ENCODE results near the gene CEP85. TPM values are rescaled to one million over a fixed set of nuclear protein-coding genes. Genes with fewer than 3 reads are reported as not detected.

Gene CEP85
- total RNA-seq, 1 experiment from 2014 or later = 38.6 TPM

DNA sequence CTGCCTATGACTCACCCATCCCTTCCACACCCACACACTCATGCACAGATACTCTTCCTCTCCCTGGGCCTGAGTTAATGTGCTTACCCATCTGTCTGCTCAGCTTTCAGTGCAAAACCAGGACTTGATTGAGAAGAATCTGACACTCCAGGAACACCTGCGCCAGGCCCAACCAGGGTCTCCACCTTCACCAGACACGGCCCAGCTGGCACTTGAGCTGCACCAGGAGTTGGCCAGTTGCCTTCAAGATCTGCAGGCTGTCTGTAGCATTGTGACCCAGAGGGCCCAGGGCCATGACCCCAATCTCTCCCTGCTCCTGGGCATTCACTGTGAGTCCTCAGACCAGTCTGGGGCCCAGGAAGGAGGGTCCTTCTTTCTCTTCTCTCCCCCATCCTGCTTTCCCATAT is 42.4 kb downstream of the CEP85 start:
- Histone ChIP-seq H4K20me1 (ENCODE audit: control insufficient read depth, insufficient read depth, insufficient read length) (no peaks in the 10 kb centered on the region), H3K56ac (ENCODE audit: insufficient read length, low read depth, low read length) (no peak overlapping the region), H3K23me2 (ENCODE audit: insufficient read length, low read depth, low read length, poor library complexity, severe bottlenecking) (peaks cover 13% of the 10 kb centered on the region), H3K18ac (ENCODE audit: insufficient read length, low read depth, low read length) (no peak overlapping the region), H3K4me2 (ENCODE audit: insufficient read depth, insufficient read length, low read length) (no peak overlapping the region), H2BK5ac (ENCODE audit: insufficient read length, low read length) (no peak overlapping the region), H3K27me3 (ENCODE audit: insufficient read depth, low read length) (no peaks in the 10 kb centered on the region), H3K9me3 (ENCODE audit: control insufficient read depth, low read depth, low read length) (no peaks in the 10 kb centered on the region), H4K5ac (ENCODE audit: insufficient read length, low read depth, low read length) (no peak overlapping the region), H2AFZ (ENCODE audit: low read length) (no peak overlapping the region), H2BK12ac (ENCODE audit: insufficient read length, low read depth, low read length) (no peak overlapping the region), H2BK20ac (ENCODE audit: low read depth, low read length, poor library complexity, severe bottlenecking) (no peak overlapping the region), H3K23ac (ENCODE audit: insufficient read length, low read depth, low read length) (no peak overlapping the region), H3K79me2 (ENCODE audit: insufficient read depth, low read length) (no peaks in the 10 kb centered on the region), H2BK15ac (ENCODE audit: low read depth, low read length) (no peak overlapping the region), H3K79me1 (ENCODE audit: insufficient read depth, low read depth, low read length, poor library complexity, severe bottlenecking) (no peaks in the 10 kb centered on the region), H3K4me1 (ENCODE audit: insufficient read depth, low read length) (peaks cover 7% of the 10 kb centered on the region; the same call in 1 of the 2 replicates), H3T11ph (ENCODE audit: low read length) (no peak overlapping the region), H3K9ac (ENCODE audit: extremely low read depth, insufficient read length, low read length) (no peak overlapping the region), H2BK120ac (ENCODE audit: low read depth, low read length, poor library complexity, severe bottlenecking) (no peak overlapping the region), H3K4ac (ENCODE audit: low read depth, low read length) (no peak overlapping the region), H4K91ac (ENCODE audit: insufficient read length, low read depth, low read length) (no peak overlapping the region), H3K27ac (ENCODE audit: insufficient read length, low read depth, low read length) (no peak overlapping the region), H2AK5ac (ENCODE audit: insufficient read length, low read length) (no peak overlapping the region), H3K14ac (ENCODE audit: insufficient read depth, low read length) (no peak overlapping the region), H4K8ac (replicated peaks; ENCODE audit: insufficient read length, low read depth, low read length) (no peak overlapping the region)
- Mint-ChIP-seq H3K27ac (no peak overlapping the region; a peak in 1 of 7 replicates), H3K4me1 (peaks cover 37 to 40% of the 10 kb centered on the region in 2 experiments), H3K4me3 (no peak overlapping the region), H3K27me3 (ENCODE audit: low read depth) (no peaks in the 10 kb centered on the region; the same call in 1 of the 2 replicates), H3K36me3 (ENCODE audit: insufficient read depth in 1 of 3, low read depth in 3 of 3) (peaks cover 57 to 71% (median 68%) of the 10 kb centered on the region in 3 experiments), H3K9me3 (no peaks in the 10 kb centered on the region)
- peak; percentile 11 for DNase-seq
- no CpG with 5 or more reads among the region's 2 CpGs for WGBS (ENCODE audit: extremely low coverage, insufficient read length, low lambda C conversion rate)
- TF ChIP-seq, protein P1, sequence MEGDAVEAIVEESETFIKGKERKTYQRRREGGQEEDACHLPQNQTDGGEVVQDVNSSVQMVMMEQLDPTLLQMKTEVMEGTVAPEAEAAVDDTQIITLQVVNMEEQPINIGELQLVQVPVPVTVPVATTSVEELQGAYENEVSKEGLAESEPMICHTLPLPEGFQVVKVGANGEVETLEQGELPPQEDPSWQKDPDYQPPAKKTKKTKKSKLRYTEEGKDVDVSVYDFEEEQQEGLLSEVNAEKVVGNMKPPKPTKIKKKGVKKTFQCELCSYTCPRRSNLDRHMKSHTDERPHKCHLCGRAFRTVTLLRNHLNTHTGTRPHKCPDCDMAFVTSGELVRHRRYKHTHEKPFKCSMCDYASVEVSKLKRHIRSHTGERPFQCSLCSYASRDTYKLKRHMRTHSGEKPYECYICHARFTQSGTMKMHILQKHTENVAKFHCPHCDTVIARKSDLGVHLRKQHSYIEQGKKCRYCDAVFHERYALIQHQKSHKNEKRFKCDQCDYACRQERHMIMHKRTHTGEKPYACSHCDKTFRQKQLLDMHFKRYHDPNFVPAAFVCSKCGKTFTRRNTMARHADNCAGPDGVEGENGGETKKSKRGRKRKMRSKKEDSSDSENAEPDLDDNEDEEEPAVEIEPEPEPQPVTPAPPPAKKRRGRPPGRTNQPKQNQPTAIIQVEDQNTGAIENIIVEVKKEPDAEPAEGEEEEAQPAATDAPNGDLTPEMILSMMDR (conservative IDR thresholded peaks at IDR 0.05) = no peak
